OCI-LY7 (cell line): ENCODE data around the gene CCL22. TPM values are rescaled to one million over a fixed set of nuclear protein-coding genes. Genes with fewer than 3 reads are reported as not detected.

Source experiments
- BruUV-seq: library from RNA; stranded (reverse); fragments of 400-500 nt; replicated peaks from 2 replicates; lab custom pipeline; 2021; lab: Mats Ljungman, UMichigan
- CTCF ChIA-PET: fragments of 300-600 bp; sonication (Branson Sonifier 250); formaldehyde crosslinking; loops from one replicate; lab custom pipeline; 2022; ENCODE audit warnings: antibody characterized with exemption; ENCODE audit not compliant: unreplicated experiment; lab: Charles Lee
- POLR2A ChIA-PET: fragments of 300-600 bp; sonication (Branson Sonifier 250); formaldehyde crosslinking; loops from one replicate; lab custom pipeline; 2022; ENCODE audit warnings: antibody characterized with exemption; lab: Charles Lee
- DNase-seq: peaks from one replicate; pipeline ENCODE4 v3.0.0-alpha.2; 2015; ENCODE audit warnings: low spot score
- H2AFZ ChIP-seq: fragments of 200-600 bp; sonication (generic), shearing (Covaris generic); 2 replicates; pipeline ENCODE4 v1.6.1; 2014; ENCODE audit warnings: mild to moderate bottlenecking, antibody characterized with exemption, low read length, moderate library complexity
- H3K27ac ChIP-seq: fragments of 200-600 bp; sonication (generic); 2 replicates; pipeline ENCODE4 v1.5.1; 2014; ENCODE audit warnings: mixed run types, low read depth, mild to moderate bottlenecking, moderate library complexity, low read length, inconsistent platforms; ENCODE audit not compliant: poor library complexity, severe bottlenecking
- H3K36me3 ChIP-seq: fragments of 200-600 bp; sonication (generic); 2 replicates; pipeline ENCODE4 v1.6.1; 2014; ENCODE audit warnings: mild to moderate bottlenecking, antibody characterized with exemption, low read length, moderate library complexity, mixed read lengths; ENCODE audit not compliant: insufficient read depth
- H3K4me1 ChIP-seq: fragments of 200-600 bp; sonication (generic); 2 replicates; pipeline ENCODE4 v1.5.1; 2014; ENCODE audit warnings: mild to moderate bottlenecking, low read length; ENCODE audit not compliant: insufficient read depth, poor library complexity, severe bottlenecking
- H3K4me2 ChIP-seq: fragments of 200-600 bp; sonication (generic); 2 replicates; pipeline ENCODE4 v1.6.1; 2014; ENCODE audit warnings: mild to moderate bottlenecking, low read length
- H3K4me3 ChIP-seq: fragments of 200-600 bp; sonication (generic); 2 replicates; pipeline ENCODE4 v1.5.1; 2014; ENCODE audit warnings: mild to moderate bottlenecking, low read depth, low read length; ENCODE audit not compliant: poor library complexity, severe bottlenecking
- H3K79me2 ChIP-seq: fragments of 200-600 bp; sonication (generic); 2 replicates; pipeline ENCODE4 v1.6.1; 2016; ENCODE audit warnings: low read depth, mild to moderate bottlenecking, low read length, moderate library complexity, mixed read lengths; ENCODE audit not compliant: insufficient read depth
- H3K9me2 ChIP-seq: fragments of 200-600 bp; sonication (generic); 2 replicates; pipeline ENCODE4 v1.6.1; 2016; ENCODE audit warnings: mild to moderate bottlenecking, low read length, mixed read lengths; ENCODE audit not compliant: insufficient read depth
- H3K9me3 ChIP-seq: fragments of 200-600 bp; sonication (generic); 2 replicates; pipeline ENCODE4 v1.6.1; 2014; ENCODE audit warnings: mild to moderate bottlenecking, mixed run types, low read length, mixed read lengths
- H4K20me1 ChIP-seq: fragments of 200-600 bp; sonication (generic); 2 replicates; pipeline ENCODE4 v1.6.1; 2014; ENCODE audit warnings: mild to moderate bottlenecking, antibody characterized with exemption, low read length, moderate library complexity, mixed read lengths; ENCODE audit not compliant: insufficient read depth
- CTCF ChIP-seq: fragments of 200-600 bp; sonication (generic); conservative IDR thresholded peaks from 2 replicates; pipeline ENCODE4 v1.5.1; 2014; ENCODE audit warnings: mild to moderate bottlenecking, antibody characterized with exemption, low read length, moderate library complexity, mixed read lengths
- EZH2phosphoT487 ChIP-seq: fragments of 200-600 bp; sonication (generic); IDR thresholded peaks from 2 replicates; pipeline ENCODE4 v1.6.1; 2018; ENCODE audit warnings: low read depth, borderline replicate concordance, mild to moderate bottlenecking, mixed run types, antibody characterized with exemption, low read length, moderate library complexity, mixed read lengths
- intact Hi-C: fragments of 100-400 bp; cut with micrococcal nuclease; formaldehyde crosslinking; loops from one replicate; pipeline ENCODE4 v1.10.0; 2022; ENCODE audit not compliant: unreplicated experiment
- total RNA-seq, 2 experiments: library from RNA; depleted of rRNA in 1 of 2; stranded (reverse); fragments of >200 nt in 1 of 2; shearing (Covaris generic) in 1 of 2; gene quantifications; 2 replicates each; pipeline ENCODE4 v1.2.3, GENCODE V29; 2014 to 2022

The CCL22 gene
- total RNA-seq, 2 experiments from 2014 or later: not detected

- Histone ChIP-seq H3K79me2 (no peaks in the 10 kb centered on the region), H3K9me2 (no peaks in the 10 kb centered on the region), H3K4me3 (no peak overlapping the region), H3K9me3 (no peaks in the 10 kb centered on the region), H3K4me2 (no peak overlapping the region), H3K4me1 (no peaks in the 10 kb centered on the region), H3K36me3 (no peaks in the 10 kb centered on the region), H4K20me1 (no peaks in the 10 kb centered on the region), H2AFZ (no peak overlapping the region), H3K27ac (no peak overlapping the region)
- DNase-seq: no peak
- ChIA-PET POLR2A (no interaction called here), CTCF (no interaction called here)
- BruUV-seq: no TSS peak
- intact Hi-C loops: no loop called here
- no peak for TF ChIP-seq EZH2phosphoT487
- no peak for TF ChIP-seq CTCF
These were observed 530 bp upstream of the CCL22 start for GRCh38 chr16:57358086-57358420.

GRCh38 chr16:57360321-57360935 lies 1.8 kb downstream of the CCL22 start:
- DNase-seq: no peak
- CTCF ChIA-PET: no interaction called here
- Histone ChIP-seq H3K27ac (no peak overlapping the region), H3K9me2 (no peaks in the 10 kb centered on the region), H3K9me3 (no peaks in the 10 kb centered on the region), H3K36me3 (no peaks in the 10 kb centered on the region), H3K4me3 (no peak overlapping the region), H3K79me2 (no peaks in the 10 kb centered on the region), H4K20me1 (no peaks in the 10 kb centered on the region), H3K4me1 (no peaks in the 10 kb centered on the region), H2AFZ (no peak overlapping the region), H3K4me2 (no peak overlapping the region)
- TF ChIP-seq CTCF (no peak), EZH2phosphoT487 (no peak)
- intact Hi-C loops: no loop called here
- BruUV-seq: no TSS peak
- POLR2A ChIA-PET: interaction anchor here (0.7 kb wide), 1 partner anchor 28 kb away, joined by 3 read pairs; no protein-coding TSS in a partner anchor

- Histone ChIP-seq H3K4me2 (no peak overlapping the region), H4K20me1 (no peaks in the 10 kb centered on the region), H3K4me3 (no peak overlapping the region), H3K9me2 (no peaks in the 10 kb centered on the region), H3K36me3 (no peaks in the 10 kb centered on the region), H3K27ac (no peak overlapping the region), H3K9me3 (no peaks in the 10 kb centered on the region), H2AFZ (no peak overlapping the region), H3K4me1 (no peaks in the 10 kb centered on the region), H3K79me2 (no peaks in the 10 kb centered on the region)
- POLR2A ChIA-PET: no interaction called here
- DNase-seq: no peak
- intact Hi-C loops: no loop called here
- CTCF ChIA-PET: no interaction called here
- TF ChIP-seq EZH2phosphoT487 (no peak), CTCF (no peak)
- no TSS peak for BruUV-seq
These were observed 2.8 kb downstream of the CCL22 start for GRCh38 chr16:57361404-57361803.
